HCT116 (cell line): Measurements from ENCODE around the gene GALNT18. TPM values are rescaled to one million over a fixed set of nuclear protein-coding genes. Genes with fewer than 3 reads are reported as not detected.

ENCODE experiments used
- ATAC-seq: fragments of 200-7000 bp; cut with Tn5 transposase; 2 replicates; pipeline ENCODE4 v1.9.1; 2020; ENCODE audit warnings: mild to moderate bottlenecking, moderate library complexity
- BruUV-seq: library from RNA; stranded (reverse); fragments of 400-500 nt; replicated peaks from 2 replicates; lab custom pipeline; 2021; lab: Mats Ljungman, UMichigan
- CTCF ChIA-PET: fragments of 300-600 bp; sonication (Branson Sonifier 250); formaldehyde crosslinking; loops from one replicate; lab custom pipeline; 2021; ENCODE audit warnings: antibody characterized with exemption; lab: Charles Lee
- POLR2A ChIA-PET: fragments of 300-600, 350-600 bp; sonication (Branson Sonifier 250); formaldehyde crosslinking; loops from one replicate; lab custom pipeline; 2021; ENCODE audit warnings: antibody characterized with exemption; lab: Charles Lee
- RAD21 ChIA-PET, 2 experiments: fragments of 300-600 bp; sonication (Branson Sonifier 250); formaldehyde crosslinking; loops; one replicate each; lab custom pipeline; 2023; ENCODE audit warnings: low total read pairs in 2 of 2; ENCODE audit not compliant: uncharacterized antibody in 2 of 2, unreplicated experiment in 2 of 2, low non-redundant PET in 1 of 2; lab: Charles Lee
- DNase-seq: peaks from one replicate; pipeline ENCODE4 v3.0.0-alpha.2; 2010; ENCODE audit warnings: low read depth, low spot score
- H2AFZ ChIP-seq: fragments of 200-600 bp; shearing (Covaris generic), sonication (generic); 2 replicates; pipeline ENCODE4 v1.6.1; 2017; ENCODE audit warnings: low read depth, mixed run types, mixed read lengths, antibody characterized with exemption, low read length; ENCODE audit not compliant: poor library complexity, severe bottlenecking
- H3K27ac ChIP-seq: 2 replicates; pipeline ENCODE4 v1.5.1; 2012; ENCODE audit warnings: low read depth, low read length
- H3K27me3 ChIP-seq: fragments of 200-600 bp; sonication (generic); 2 replicates; pipeline ENCODE4 v1.6.1; 2016; ENCODE audit warnings: mixed run types, low read length, mixed read lengths; ENCODE audit not compliant: insufficient read depth
- H3K36me3 ChIP-seq, 2 experiments: fragments of 200-500 bp in 1 of 2; fragments of 200-600 bp in 1 of 2; sonication (Bioruptor generic) in 1 of 2; sonication (generic) in 1 of 2; 2 replicates each; pipeline versions ENCODE4 v1.5.1 to v1.6.1; 2014 to 2016; ENCODE audit warnings: low read length in 2 of 2, inconsistent platforms in 1 of 2, mixed read lengths in 1 of 2, mixed run types in 1 of 2; ENCODE audit not compliant: insufficient read depth in 2 of 2, control insufficient read depth in 1 of 2
- H3K4me1 ChIP-seq, 2 experiments: fragments of 200-600 bp in 1 of 2; sonication (generic) in 1 of 2; 2 replicates each; pipeline versions ENCODE4 v1.5.1 to v1.6.1; 2012 to 2017; ENCODE audit warnings: low read length in 2 of 2, inconsistent platforms in 1 of 2, mild to moderate bottlenecking in 1 of 2, mixed read lengths in 1 of 2, mixed run types in 1 of 2, moderate library complexity in 1 of 2; ENCODE audit not compliant: insufficient read depth in 2 of 2, control insufficient read depth in 1 of 2
- H3K4me2 ChIP-seq: fragments of 200-600 bp; sonication (generic); 2 replicates; pipeline ENCODE4 v1.6.1; 2017; ENCODE audit warnings: mixed run types, low read length, mixed read lengths
- H3K4me3 ChIP-seq, 2 experiments: fragments of 200-600 bp in 1 of 2; sonication (generic) in 1 of 2; replicated peaks in 1 of 2; 2 replicates each; pipeline ENCODE4 v1.5.1; 2011 to 2016; ENCODE audit warnings: low read length in 2 of 2, control low read depth in 1 of 2, low read depth in 1 of 2, mild to moderate bottlenecking in 1 of 2, mixed read lengths in 1 of 2, mixed run types in 1 of 2
- H3K79me2 ChIP-seq: fragments of 200-600 bp; sonication (generic); 2 replicates; pipeline ENCODE4 v1.6.1; 2017; ENCODE audit warnings: mild to moderate bottlenecking, mixed run types, low read length, moderate library complexity, mixed read lengths; ENCODE audit not compliant: insufficient read depth
- H3K9ac ChIP-seq: fragments of 200-600 bp; sonication (generic); 2 replicates; pipeline ENCODE4 v1.6.1; 2016; ENCODE audit warnings: low read length, mixed read lengths
- H3K9me2 ChIP-seq: fragments of 200-600 bp; sonication (generic), shearing (Covaris generic); 2 replicates; pipeline ENCODE4 v1.6.1; 2017; ENCODE audit warnings: mixed run types, mild to moderate bottlenecking, moderate library complexity; ENCODE audit not compliant: insufficient read depth
- H3K9me3 ChIP-seq, 2 experiments: fragments of 200-500 bp in 1 of 2; fragments of 200-600 bp in 1 of 2; sonication (Bioruptor generic) in 1 of 2; sonication (generic) in 1 of 2; 2 replicates each; pipeline ENCODE4 v1.6.1; 2014 to 2017; ENCODE audit warnings: low read length in 2 of 2, mixed read lengths in 2 of 2, inconsistent platforms in 1 of 2, low read depth in 1 of 2, mild to moderate bottlenecking in 1 of 2, mixed run types in 1 of 2, moderate library complexity in 1 of 2; ENCODE audit not compliant: control insufficient read depth in 1 of 2, insufficient read depth in 1 of 2
- H4K20me1 ChIP-seq: fragments of 200-600 bp; sonication (generic), shearing (Covaris generic); 2 replicates; pipeline ENCODE4 v1.6.1; 2017; ENCODE audit warnings: mixed run types, mild to moderate bottlenecking, moderate library complexity; ENCODE audit not compliant: insufficient read depth
- FOSL1 ChIP-seq: IDR thresholded peaks from 2 replicates; pipeline ENCODE4 v1.6.1; 2012; ENCODE audit warnings: low read depth
- MAX ChIP-seq: IDR thresholded peaks from 2 replicates; pipeline ENCODE4 v1.6.1; 2012
- REST ChIP-seq: IDR thresholded peaks from 2 replicates; pipeline ENCODE4 v1.6.1; 2012; ENCODE audit warnings: low read depth
- intact Hi-C: fragments of 100-400 bp; cut with micrococcal nuclease; formaldehyde crosslinking; loops from 2 replicates; pipeline ENCODE4 v1.10.0; 2022
- total RNA-seq: library from RNA; stranded (reverse); gene quantifications from one replicate; pipeline ENCODE4 v1.2.1, GENCODE V29; 2021; ENCODE audit not compliant: unreplicated experiment
- TF ChIP-seq, protein P1 (sequence below): IDR thresholded peaks from 2 replicates; pipeline ENCODE4 v1.6.1; 2012

Gene GALNT18
- total RNA-seq, 1 experiment from 2014 or later = 19.9 TPM

- no peak overlapping the region for H3K27ac ChIP-seq
- RAD21 ChIA-PET = no interaction called here
- no TSS peak for BruUV-seq
- DNase-seq (no peak), ATAC-seq (no peak)
- TF ChIP-seq, protein P1, sequence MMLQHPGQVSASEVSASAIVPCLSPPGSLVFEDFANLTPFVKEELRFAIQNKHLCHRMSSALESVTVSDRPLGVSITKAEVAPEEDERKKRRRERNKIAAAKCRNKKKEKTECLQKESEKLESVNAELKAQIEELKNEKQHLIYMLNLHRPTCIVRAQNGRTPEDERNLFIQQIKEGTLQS = no peak
- TF ChIP-seq FOSL1 (no peak), MAX (no peak)
- H3K79me2 ChIP-seq = no peaks in the 10 kb centered on the region
- H4K20me1 ChIP-seq = no peaks in the 10 kb centered on the region
- no peak overlapping the region for H2AFZ ChIP-seq
- H3K27me3 ChIP-seq = no peaks in the 10 kb centered on the region
- H3K9ac ChIP-seq = no peak overlapping the region
- H3K4me1 ChIP-seq = no peaks in the 10 kb centered on the region
- intact Hi-C loops = loop anchor here (10.0 kb wide), 1 partner anchor 448 kb away; no protein-coding TSS in a partner anchor
- H3K4me3 ChIP-seq = no peak overlapping the region
- H3K9me2 ChIP-seq = no peaks in the 10 kb centered on the region
- no peak overlapping the region for H3K4me2 ChIP-seq
- H3K9me3 ChIP-seq = no peaks in the 10 kb centered on the region
- POLR2A ChIA-PET = no interaction called here
- H3K36me3 ChIP-seq = 0 out of 4 replicates have a peak, but pooled peaks cover 0 to 6% of the 10 kb centered on the region in 2 experiments
- CTCF ChIA-PET = no interaction called here
Observed at GRCh38 chr11:11336664-11337063, 285.1 kb downstream of the GALNT18 start.

DNA sequence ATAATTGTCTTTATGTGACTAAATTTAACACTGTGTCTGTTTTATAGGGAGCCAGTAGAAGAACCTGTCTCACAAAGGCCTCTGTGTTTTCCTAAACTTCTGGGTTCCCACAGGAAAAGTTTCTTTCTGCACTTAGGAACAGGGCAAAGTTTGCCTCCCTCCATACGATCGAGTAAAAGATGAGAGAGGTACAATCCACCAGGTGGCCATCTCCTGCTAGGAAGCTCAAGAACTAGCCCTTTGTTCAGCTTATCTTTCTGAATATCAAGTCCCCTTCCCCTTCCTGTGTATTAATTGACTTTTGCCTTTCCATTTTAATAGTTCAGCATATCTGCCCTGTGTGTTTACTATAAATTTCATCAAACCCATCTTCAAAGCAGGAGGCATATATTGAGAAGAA is 286.8 kb downstream of the GALNT18 start:
- Histone ChIP-seq H3K79me2 (no peaks in the 10 kb centered on the region), H3K9ac (no peak overlapping the region), H3K36me3 (0 out of 4 replicates have a peak, but pooled peaks cover 0 to 8% of the 10 kb centered on the region in 2 experiments), H3K27ac (no peak overlapping the region), H3K4me1 (no peaks in the 10 kb centered on the region), H3K4me2 (no peak overlapping the region), H3K4me3 (no peak overlapping the region), H4K20me1 (no peaks in the 10 kb centered on the region), H3K9me3 (no peaks in the 10 kb centered on the region), H3K9me2 (no peaks in the 10 kb centered on the region), H2AFZ (no peak overlapping the region), H3K27me3 (no peaks in the 10 kb centered on the region)
- ChIA-PET CTCF (interaction anchor here (1.9 kb wide), 1 partner anchor 453 kb away, joined by 7 read pairs; no protein-coding TSS in a partner anchor), RAD21 (no interaction called here), POLR2A (no interaction called here)
- ATAC-seq (no peak), DNase-seq (no peak)
- intact Hi-C loops = loop anchor here (10.0 kb wide), 1 partner anchor 450 kb away; no protein-coding TSS in a partner anchor
- TF ChIP-seq REST = no peak
- BruUV-seq = no TSS peak
